ENCODE measurements around the gene FIBCD1.

Gene FIBCD1

DNA sequence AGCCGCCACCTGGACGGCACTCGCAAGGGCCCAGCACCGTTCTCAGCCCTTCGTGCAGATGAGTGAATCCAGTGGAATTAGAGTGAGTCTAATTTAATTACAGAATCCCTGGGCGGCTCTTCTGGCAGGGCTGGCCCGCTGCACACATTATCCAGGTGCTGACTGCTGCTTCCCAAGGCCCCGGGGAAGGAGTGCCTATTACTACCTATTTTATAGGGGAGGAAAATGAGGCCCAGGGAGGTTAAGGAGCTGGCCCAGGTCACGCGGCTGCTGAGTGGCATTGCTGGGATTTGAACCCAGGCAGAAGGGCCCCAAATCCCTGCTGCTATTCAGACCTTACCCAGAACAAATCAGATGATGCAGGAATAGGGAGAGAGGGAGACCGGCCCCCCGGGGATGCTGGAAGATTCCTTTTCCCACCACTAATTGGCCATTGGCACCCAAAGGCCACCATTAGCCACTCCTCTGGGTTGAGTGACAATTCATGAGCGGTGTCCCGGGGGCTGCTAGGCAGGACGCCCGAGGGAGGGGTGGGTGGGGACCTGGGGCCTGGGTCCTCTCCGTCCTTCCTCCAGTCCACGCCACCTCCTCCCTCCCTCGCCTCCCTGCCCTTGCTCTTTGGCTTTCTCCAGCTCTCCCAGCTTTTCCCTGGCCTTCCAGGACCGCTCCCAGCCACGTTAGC is 32.2 kb downstream of the FIBCD1 start:
- DNase-seq (ENCODE audit: low read depth) = no peak

DNA sequence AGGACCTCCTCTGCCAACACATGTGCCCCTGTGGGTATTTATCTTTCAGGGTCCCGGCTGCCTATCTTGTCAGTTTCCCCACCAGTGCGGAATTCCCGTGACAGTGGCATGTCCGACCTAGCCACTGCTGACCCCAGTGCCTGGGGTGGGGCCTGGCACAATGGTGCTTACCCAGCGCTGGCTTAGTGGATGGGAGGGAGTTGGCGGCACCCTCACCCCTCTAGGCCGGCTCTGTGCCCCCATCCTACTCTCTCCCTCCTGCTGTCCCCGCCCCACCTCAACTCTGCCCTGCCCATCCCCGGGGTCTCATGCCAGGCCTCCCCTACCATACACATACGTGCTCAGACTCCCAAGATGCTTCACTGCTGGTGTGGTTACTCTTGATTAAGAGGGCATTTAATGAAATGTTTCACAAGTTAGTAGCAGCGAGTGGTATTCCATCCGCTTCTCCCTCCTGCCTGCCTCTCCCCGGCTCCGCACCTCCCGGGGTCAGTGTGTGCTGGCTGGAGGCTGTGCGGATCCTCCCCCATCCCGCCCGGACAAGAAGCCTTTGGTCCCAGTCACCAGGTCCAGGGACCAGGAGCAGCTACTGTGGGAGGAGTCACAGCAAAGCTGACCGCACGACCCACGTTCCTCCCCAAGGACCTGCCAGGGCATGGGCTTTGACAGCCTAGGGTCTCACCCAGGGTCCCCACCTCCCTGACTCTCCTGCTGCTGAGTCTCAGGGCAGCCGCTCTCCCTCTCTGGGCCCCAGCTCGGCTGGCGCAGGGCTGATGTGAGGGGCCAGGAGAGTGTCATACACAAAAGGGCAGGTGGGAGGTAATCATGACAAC is 32.9 kb downstream of the FIBCD1 start:
- DNase-seq (ENCODE audit: low read depth) = no peak

GRCh38 chr9:130905125-130905901 is 33.7 kb downstream of the FIBCD1 start:
- DNase-seq (ENCODE audit: low read depth) = no peak

- DNase-seq (ENCODE audit: low read depth) = no peak
Measured at GRCh38 chr9:130904070-130905044, 34.7 kb downstream of the FIBCD1 start.

DNA sequence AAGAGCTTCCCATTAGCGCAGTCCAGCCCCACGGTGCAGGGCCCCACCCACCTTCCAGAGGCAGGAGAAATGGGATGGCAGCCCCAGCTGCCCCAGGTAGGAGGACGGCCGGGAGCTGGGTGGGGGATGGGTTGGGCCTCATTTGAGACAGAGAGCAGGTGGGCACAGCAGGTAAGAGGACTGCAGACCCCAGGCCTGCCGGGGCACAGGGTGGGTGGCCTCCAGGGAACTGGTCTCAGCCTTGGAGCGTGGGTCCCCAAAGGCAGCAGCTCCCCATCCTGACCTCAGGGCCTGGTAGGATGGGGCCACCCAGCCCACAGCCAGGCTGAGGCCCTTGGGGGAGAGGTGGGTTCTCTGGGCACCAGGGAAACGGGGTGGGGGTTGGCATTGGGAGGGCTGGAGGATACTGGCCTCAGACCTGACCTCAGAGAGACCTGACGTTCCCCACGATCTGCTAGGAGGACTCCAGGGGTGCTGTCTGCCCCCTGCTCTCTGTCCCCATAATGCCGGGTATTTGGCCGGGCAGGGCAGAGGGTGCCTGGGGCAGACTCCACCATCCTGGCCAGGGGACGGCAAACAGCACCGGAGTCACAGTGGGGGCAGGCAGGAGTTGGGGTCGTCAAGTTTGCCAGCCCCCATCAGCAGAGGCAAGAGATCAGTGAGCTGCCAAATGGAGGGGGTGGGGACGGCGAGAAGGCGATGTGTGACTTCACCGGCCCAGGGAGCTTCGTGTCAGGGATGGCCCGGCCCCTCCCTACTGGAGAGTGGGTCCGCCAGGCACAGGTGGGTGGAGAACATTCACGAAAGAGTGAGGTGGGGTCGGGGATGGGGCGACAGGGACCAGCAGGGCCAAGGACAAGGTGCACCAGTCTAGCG is 35.6 kb downstream of the FIBCD1 start:
- no peak for DNase-seq (ENCODE audit: low read depth)

DNA sequence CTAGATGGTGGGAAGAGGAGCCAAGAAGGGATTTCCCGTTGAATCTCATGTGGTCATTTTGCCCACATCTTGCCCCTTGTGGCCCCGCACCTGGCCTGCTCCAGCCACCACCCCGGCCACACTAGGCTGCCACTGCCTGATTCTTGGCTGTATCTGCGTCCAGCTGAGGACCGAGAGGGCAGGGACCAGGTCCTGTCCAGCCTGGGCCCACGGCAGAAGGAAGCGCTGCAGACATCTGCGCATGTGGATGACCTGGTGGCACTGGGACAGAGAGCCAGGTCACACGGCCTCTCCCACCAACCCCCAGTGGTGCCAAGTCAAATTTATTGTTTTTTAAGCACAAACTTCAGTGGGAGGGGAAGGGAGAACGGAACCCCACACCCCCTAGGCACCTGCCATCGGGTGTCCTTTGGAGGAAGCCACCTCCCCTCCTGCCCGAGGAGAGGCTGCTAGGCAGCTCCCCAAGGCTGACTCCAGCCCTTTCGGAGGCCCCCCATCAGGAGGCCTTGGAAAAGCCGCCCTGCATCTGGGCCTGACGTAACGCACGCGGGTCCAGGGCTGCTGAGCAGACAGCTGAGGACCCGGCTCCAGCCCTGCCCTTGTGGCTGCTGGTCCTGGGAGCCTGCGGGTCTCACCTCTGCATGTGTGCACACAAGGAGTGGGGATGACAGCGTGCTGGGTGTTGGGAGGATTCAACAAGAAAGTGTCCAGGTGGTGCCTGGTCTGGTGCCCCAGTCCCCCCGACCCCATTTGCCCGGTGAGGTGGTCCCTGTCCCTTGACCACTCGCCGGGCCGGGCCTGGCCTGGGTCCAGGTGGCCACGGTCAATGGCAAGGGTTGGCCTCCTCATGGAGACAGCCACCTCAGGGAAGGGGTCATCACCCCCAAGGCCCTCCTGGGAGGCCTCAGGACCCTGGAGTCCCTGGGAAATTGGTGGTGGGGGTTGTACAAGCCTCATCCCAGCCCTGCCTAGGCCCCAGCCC is 36.6 kb downstream of the FIBCD1 start:
- DNase-seq (ENCODE audit: low read depth) = no peak

GRCh38 chr9:130901498-130902203 is 37.4 kb downstream of the FIBCD1 start:
- DNase-seq (ENCODE audit: low read depth) = no peak

- no peak for DNase-seq (ENCODE audit: low read depth)
Measured at GRCh38 chr9:130900701-130901497, 38.1 kb downstream of the FIBCD1 start.

- DNase-seq (ENCODE audit: low read depth) = no peak
Measured at GRCh38 chr9:130899051-130899748, 39.8 kb downstream of the FIBCD1 start.

GRCh38 chr9:130898552-130898852 is 40.5 kb downstream of the FIBCD1 start:
- DNase-seq (ENCODE audit: low read depth) = no peak

- no peak for DNase-seq (ENCODE audit: low read depth)
Measured at GRCh38 chr9:130897848-130898551, 41.0 kb downstream of the FIBCD1 start.

DNA sequence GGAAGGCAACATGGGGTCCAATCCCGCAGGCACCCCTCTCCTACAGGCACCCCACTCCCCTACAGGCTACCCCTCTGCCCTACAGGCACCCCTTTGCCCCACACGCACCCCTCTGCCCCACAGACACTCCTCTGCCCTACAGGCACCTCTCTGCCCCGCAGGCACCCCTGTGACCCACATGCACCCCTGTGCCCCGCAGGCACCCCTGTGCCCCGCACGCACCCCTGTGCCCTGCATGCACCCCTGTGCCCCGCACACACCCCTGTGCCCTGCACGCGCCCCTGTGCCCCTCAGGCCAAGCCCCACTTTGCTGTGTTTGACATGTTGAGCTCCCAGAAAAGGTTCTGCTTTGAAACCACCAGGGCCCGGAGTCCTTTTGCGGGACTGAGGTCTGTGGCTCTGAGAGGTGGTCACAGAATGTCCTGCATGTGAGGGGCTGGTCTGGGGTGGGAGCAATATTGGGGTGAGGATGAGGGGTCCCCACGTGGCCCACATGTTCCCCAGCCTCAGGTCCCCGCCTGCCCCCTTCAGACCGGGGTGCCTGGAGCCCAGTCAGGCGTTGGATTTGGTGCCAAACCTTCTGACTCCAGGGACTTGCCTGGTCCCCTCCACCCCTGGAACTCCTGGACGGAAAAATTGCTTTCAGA is 41.8 kb downstream of the FIBCD1 start:
- no peak for DNase-seq (ENCODE audit: low read depth)

- no peak for DNase-seq (ENCODE audit: low read depth)
Measured at GRCh38 chr9:130896233-130897014, 42.6 kb downstream of the FIBCD1 start, which contains the start of gene QRFP. Gene QRFP, minus strand, starts transcription at chr9:130896812. Its CDS starts 2,974 bp downstream, at chr9:130893838.

DNA sequence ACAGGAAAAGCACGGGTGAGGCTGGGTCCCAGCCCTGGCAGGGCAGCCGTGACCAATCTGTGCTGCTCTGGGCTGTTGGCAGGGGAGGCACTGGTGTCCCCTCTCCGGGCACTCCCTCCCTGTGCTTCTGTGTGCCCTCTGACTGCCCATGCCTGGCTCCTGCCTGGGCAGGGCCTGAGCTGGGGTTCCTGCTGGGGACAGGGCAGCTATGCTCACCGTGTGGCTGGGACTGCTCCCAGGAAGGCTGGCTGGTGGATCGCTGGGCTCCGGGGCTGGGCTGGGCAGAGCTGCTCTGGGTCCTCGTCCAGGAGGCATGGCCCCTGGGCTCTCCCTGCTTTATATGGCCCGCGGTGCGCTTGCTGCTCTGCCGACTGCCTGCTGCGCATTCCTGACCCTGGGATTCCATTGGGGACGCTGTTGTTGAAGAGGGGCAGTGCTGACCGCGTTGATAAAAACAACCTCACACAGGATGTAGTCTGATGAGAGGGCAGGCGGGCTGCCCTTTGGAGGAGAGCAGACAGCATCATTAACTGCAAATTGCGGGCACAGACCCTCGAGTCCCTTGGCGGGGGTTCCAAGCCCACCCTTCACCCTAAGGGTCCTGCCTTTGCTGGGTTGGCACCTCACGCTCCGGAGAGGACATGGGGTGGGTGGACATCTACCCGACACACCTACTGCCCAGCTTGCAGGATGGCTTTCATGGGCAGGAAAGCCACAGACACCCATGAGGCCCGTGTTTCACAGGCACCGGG is 43.4 kb downstream of the FIBCD1 start:
- DNase-seq (ENCODE audit: low read depth) = no peak

DNA sequence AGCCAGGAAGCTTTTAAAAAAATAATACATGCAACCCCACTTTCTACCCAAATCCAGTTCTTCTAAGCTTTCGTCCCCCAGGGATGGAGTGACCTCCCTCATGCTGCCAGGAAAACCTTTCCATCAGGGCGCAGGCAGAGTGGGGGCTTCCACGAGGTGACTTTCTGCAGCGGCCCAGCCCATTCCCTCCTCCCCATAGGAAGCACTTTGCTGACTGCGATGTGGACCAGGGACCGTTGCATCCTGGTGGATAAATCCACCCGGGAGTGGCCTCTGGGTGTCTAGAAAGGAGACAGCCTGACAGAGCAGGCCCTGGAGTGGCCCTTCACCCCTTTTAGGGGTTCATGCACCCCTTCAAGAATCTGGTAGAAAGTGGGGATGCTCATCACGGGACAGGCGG is 44.0 kb downstream of the FIBCD1 start:
- no peak for DNase-seq (ENCODE audit: low read depth)
